ENCODE results near the gene TK2. TPM values are rescaled to one million over a fixed set of nuclear protein-coding genes. Genes with fewer than 3 reads are reported as not detected.

TK2 gene
- total and polyA plus RNA-seq, 9 of the 15 experiments (the other 6 are each of a cell fraction or from before 2014, with no cell fraction given) = 1.1 to 10.2 (median 5.3) TPM

DNA sequence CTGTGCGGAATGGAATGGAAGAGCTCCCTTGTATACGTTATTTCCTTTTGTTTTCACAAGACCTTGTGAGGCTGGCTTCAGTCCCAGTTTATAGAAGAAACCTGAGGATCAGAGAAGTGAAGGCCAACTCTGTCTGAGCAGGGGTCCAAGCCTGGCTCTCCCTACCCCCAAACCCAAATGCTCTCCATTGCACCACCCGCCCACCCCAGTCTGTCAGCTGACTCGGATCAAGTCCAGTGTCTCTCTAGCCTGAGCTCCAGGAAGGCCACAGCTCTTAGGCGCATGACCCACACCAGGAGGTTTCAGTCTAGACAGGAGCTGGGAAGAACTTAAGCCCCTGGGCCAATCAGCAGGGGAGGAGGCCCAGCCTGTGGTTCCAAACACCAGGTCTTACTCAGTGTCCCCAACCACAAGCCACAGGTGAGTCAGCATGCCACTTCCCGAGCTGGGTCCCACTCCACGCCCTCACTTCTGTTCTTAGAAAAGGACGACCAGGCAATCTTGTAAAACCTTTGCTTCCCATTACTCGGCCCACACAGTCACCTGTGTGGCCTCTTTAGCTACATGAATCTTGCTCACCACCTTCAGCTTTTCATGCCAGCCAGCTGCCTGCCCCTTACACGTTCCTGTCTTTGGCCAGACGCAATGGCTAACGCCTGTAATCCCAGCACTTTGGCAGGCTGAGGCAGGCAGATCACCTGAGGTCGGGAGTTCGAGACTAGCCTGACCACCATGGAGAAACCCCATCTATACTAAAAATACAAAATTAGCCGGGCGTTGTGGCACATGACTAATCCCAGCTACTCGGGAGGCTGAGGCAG, 27.8 kb downstream of the TK2 start:
- intact Hi-C loops (cut with micrococcal nuclease) (no loop called here), in situ Hi-C loops (cut with MboI) (no loop called here)
- H2AFZ ChIP-seq (ENCODE audit: low read depth, low read length) = no peak overlapping the region
- WGBS (ENCODE audit: insufficient coverage, low coverage, missing lambda C conversion rate) = 56% methylated on average over 15 of the region's 17 CpGs
- no peaks in the 10 kb centered on the region for H4K20me1 ChIP-seq (replicated peaks; ENCODE audit: control insufficient read depth, insufficient read depth, low read length)
- DNase-seq (ENCODE audit: extremely low read depth in 1 of 4, low spot score in 3 of 4) (peak; percentile 51 to 77 (median 56)), FAIRE-seq (peak; percentile 83), ATAC-seq (peak; percentile 44)
- no peaks in the 10 kb centered on the region for H3K79me2 ChIP-seq (ENCODE audit: control insufficient read depth, insufficient read depth, low read length)
- H3K9ac ChIP-seq (ENCODE audit: insufficient read depth in 1 of 2, low read depth in 2 of 2, low read length in 2 of 2) = peak overlapping the region in 1 of 2 experiments; percentile 82; a peak in 2 of 4 replicates
- POLR2A ChIA-PET = interaction anchor here (0.6 to 2.2 kb wide), 4 partner anchors 8 to 29 kb away, joined by 3 to 7 read pairs (median 4); no protein-coding TSS in a partner anchor
- H3K4me3 ChIP-seq = no peak overlapping the region
- CTCF ChIA-PET (ENCODE audit: low intra/inter-chr PET ratio) = no interaction called here
- no TSS peak for BruUV-seq (replicated peaks)
- no peaks in the 10 kb centered on the region for H3K27me3 ChIP-seq (ENCODE audit: control insufficient read depth in 2 of 2, insufficient read depth in 2 of 2, low read length in 2 of 2)
- no peak overlapping the region; the same call in 1 of the 2 replicates for H3K4me2 ChIP-seq (ENCODE audit: insufficient read depth, low read length)
- no peaks in the 10 kb centered on the region for H3K9me1 ChIP-seq (ENCODE audit: control insufficient read depth, insufficient read depth, low read length)
- 0 out of 3 replicates have a peak overlapping the region, but pooled peaks have one; percentile 5 for H3K27ac ChIP-seq (ENCODE audit: extremely low read depth, low read depth, low read length)
- peaks cover 27 to 49% of the 10 kb centered on the region in 2 experiments for H3K4me1 ChIP-seq (replicated peaks in 1 of 2; ENCODE audit: control insufficient read depth in 2 of 2, insufficient read depth in 2 of 2, low read length in 2 of 2)
- no peaks in the 10 kb centered on the region for H3K36me3 ChIP-seq (ENCODE audit: control insufficient read depth, insufficient read depth, low read length)
- no peaks in the 10 kb centered on the region for H3K9me3 ChIP-seq (replicated peaks; ENCODE audit: control insufficient read depth, insufficient read depth, low read depth, low read length)
- TF ChIP-seq, protein P1, sequence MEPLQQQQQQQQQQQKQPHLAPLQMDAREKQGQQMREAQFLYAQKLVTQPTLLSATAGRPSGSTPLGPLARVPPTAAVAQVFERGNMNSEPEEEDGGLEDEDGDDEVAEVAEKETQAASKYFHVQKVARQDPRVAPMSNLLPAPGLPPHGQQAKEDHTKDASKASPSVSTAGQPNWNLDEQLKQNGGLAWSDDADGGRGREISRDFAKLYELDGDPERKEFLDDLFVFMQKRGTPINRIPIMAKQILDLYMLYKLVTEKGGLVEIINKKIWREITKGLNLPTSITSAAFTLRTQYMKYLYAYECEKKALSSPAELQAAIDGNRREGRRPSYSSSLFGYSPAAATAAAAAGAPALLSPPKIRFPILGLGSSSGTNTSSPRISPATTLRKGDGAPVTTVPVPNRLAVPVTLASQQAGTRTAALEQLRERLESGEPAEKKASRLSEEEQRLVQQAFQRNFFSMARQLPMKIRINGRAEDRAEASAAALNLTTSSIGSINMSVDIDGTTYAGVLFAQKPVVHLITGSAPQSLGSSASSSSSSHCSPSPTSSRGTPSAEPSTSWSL (CRISPR knock-in tag; IDR thresholded peaks at IDR 0.05; ENCODE audit: borderline replicate concordance) = no peak
- TF ChIP-seq FOSL1 (tag; conservative IDR thresholded peaks at IDR 0.05) (peak; percentile 94), GABPA (tag; conservative IDR thresholded peaks at IDR 0.05; ENCODE audit: low read depth) (no peak), POLR3G (IDR thresholded peaks at IDR 0.05; ENCODE audit: extremely low read depth, insufficient read length, insufficient replicate concordance) (no peak), DPF2 (IDR thresholded peaks at IDR 0.05) (peak; percentile 53; the same call in 1 of the 2 replicates), SMARCE1 (IDR thresholded peaks at IDR 0.05) (peak; percentile 74; the same call in 1 of the 2 replicates), ARID1B (IDR thresholded peaks at IDR 0.05) (peak; percentile 74), PYGO2 (tag; IDR thresholded peaks at IDR 0.05) (no peak), NR2C2 (CRISPR knock-in tag; IDR thresholded peaks at IDR 0.05) (no peak), NR2C2 (tag; IDR thresholded peaks at IDR 0.05) (peak; percentile 44; the same call in 1 of the 2 replicates), SMARCA4 (IDR thresholded peaks at IDR 0.05) (0 out of 2 replicates have a peak, but pooled peaks have one; percentile 62), POLR2G (IDR thresholded peaks at IDR 0.05; ENCODE audit: low read depth, low read length) (no peak), ZNF699 (CRISPR knock-in tag; IDR thresholded peaks at IDR 0.05; ENCODE audit: insufficient replicate concordance) (no peak), L3MBTL2 (IDR thresholded peaks at IDR 0.05) (peak; percentile 35; the same call in 1 of the 2 replicates), MAFK (IDR thresholded peaks at IDR 0.05; ENCODE audit: low read length) (peak; percentile 14; the same call in 1 of the 2 replicates)
- TF ChIP-seq, protein P2, sequence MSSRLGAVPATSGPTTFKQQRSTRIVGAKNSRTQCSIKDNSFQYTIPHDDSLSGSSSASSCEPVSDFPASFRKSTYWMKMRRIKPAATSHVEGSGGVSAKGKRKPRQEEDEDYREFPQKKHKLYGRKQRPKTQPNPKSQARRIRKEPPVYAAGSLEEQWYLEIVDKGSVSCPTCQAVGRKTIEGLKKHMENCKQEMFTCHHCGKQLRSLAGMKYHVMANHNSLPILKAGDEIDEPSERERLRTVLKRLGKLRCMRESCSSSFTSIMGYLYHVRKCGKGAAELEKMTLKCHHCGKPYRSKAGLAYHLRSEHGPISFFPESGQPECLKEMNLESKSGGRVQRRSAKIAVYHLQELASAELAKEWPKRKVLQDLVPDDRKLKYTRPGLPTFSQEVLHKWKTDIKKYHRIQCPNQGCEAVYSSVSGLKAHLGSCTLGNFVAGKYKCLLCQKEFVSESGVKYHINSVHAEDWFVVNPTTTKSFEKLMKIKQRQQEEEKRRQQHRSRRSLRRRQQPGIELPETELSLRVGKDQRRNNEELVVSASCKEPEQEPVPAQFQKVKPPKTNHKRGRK (tag; IDR thresholded peaks at IDR 0.05) = no peak
- TF ChIP-seq, protein P3, sequence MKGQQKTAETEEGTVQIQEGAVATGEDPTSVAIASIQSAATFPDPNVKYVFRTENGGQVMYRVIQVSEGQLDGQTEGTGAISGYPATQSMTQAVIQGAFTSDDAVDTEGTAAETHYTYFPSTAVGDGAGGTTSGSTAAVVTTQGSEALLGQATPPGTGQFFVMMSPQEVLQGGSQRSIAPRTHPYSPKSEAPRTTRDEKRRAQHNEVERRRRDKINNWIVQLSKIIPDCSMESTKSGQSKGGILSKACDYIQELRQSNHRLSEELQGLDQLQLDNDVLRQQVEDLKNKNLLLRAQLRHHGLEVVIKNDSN (CRISPR knock-in tag; IDR thresholded peaks at IDR 0.05) = no peak
- TF ChIP-seq, protein P4, sequence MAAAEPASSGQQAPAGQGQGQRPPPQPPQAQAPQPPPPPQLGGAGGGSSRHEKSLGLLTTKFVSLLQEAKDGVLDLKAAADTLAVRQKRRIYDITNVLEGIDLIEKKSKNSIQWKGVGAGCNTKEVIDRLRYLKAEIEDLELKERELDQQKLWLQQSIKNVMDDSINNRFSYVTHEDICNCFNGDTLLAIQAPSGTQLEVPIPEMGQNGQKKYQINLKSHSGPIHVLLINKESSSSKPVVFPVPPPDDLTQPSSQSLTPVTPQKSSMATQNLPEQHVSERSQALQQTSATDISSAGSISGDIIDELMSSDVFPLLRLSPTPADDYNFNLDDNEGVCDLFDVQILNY (CRISPR knock-in tag; IDR thresholded peaks at IDR 0.05) = no peak
